Uterus (tissue), 4 donors: ENCODE data around the gene PRKAG2. TPM values are rescaled to one million over a fixed set of nuclear protein-coding genes. Genes with fewer than 3 reads are reported as not detected.

Experiments used
- DNase-seq, 2 donors: peaks; one replicate each; pipeline ENCODE4 v3.0.0-alpha.2; 2019 to 2020
- H3K27ac ChIP-seq, 2 donors: fragments of 200-600 bp; sonication (generic); 1 replicate in 1 of 2; 2 replicates in 1 of 2; pipeline ENCODE4 v1.5.1; 2016 to 2018
- H3K27me3 ChIP-seq, 2 donors: fragments of 200-600 bp; sonication (generic); one replicate each; pipeline ENCODE4 v1.5.1; 2018 to 2019; ENCODE audit warnings: control low read depth in 1 of 2
- H3K36me3 ChIP-seq, 2 donors: fragments of 200-600 bp; sonication (generic); one replicate each; pipeline ENCODE4 v1.5.1; 2019; ENCODE audit warnings: control low read depth in 1 of 2
- H3K4me1 ChIP-seq, 2 donors: fragments of 200-600 bp; sonication (generic); one replicate each; pipeline ENCODE4 v1.5.1; 2018 to 2019; ENCODE audit warnings: control low read depth in 1 of 2
- H3K4me3 ChIP-seq, 2 donors: fragments of 200-600 bp; sonication (generic); 1 replicate in 1 of 2; 2 replicates in 1 of 2; pipeline ENCODE4 v1.5.1; 2018 to 2019; ENCODE audit warnings: mild to moderate bottlenecking in 1 of 2
- H3K9me3 ChIP-seq, 2 donors: fragments of 200-600 bp; sonication (generic); one replicate each; pipeline ENCODE4 v1.5.1; 2019; ENCODE audit warnings: control low read depth in 1 of 2
- POLR2A ChIP-seq, 2 donors: fragments of 450-650 bp; IDR thresholded peaks; one replicate each; pipeline ENCODE4 v1.6.1; 2016; ENCODE audit warnings: antibody characterized with exemption in 2 of 2, mild to moderate bottlenecking in 1 of 2, moderate library complexity in 1 of 2
- intact Hi-C: fragments of 100-400 bp; cut with DNase I; formaldehyde crosslinking; loops from one replicate; pipeline ENCODE4 v1.15.1; 2023; ENCODE audit warnings: low total_unique reads
- total RNA-seq, 4 donors: library from RNA; depleted of rRNA in 3 of 4; stranded (reverse); fragments of >200 nt in 3 of 4; gene quantifications; one replicate each; pipeline versions ENCODE4 v1.1.0 to v1.2.4, GENCODE V29; 2014 to 2023
- TF ChIP-seq, protein P1 (sequence below), 4 experiments: fragments of 200-600 bp in 2 of 4; fragments of 450-650 bp in 2 of 4; sonication (generic) in 2 of 4; IDR thresholded peaks; one replicate each; pipeline ENCODE4 v1.5.1; 2016 to 2019; ENCODE audit warnings: antibody characterized with exemption in 4 of 4, mild to moderate bottlenecking in 2 of 4, moderate library complexity in 1 of 4
- donor health status: DM: yes; HTN: yes; CAD: no.

Gene PRKAG2
- total RNA-seq, 4 donors from 2014 or later: 15.1 to 66.2 (median 33.6) TPM

DNA sequence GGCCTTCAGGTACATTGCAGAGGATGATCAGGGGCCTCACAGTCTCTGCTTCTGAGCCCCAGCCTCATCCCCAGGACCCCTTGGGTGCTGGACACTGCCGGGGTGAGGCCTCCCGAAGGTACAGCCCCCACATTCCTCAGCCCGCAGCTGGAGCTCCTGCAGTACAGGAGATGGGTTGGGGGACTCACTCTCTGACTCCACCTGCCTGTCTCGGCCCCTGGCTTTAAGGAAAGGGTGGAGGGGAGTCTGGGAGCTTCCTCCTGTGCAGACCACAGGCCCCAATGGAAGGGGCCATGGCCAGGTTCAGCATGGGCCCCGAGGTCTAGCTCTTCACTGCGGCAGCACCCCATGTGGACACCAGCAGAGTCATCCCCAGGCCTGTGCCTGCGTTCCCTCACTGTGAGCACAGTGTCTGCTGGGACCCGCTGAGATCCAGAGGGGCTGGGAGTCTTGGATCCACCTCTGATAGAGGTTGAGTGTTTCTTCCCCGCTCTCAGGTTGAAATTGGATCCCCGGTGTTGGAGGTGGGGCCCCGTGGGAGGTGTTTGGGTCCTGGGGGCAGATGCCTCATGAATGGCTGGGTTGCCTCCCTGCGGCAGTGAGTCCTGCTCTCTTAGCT lies 99.9 kb downstream of the PRKAG2 start:
- no peak for DNase-seq
- Histone ChIP-seq H3K36me3 (no peaks in the 10 kb centered on the region), H3K9me3 (no peaks in the 10 kb centered on the region), H3K4me3 (no peak overlapping the region), H3K4me1 (no peaks in the 10 kb centered on the region), H3K27me3 (no peaks in the 10 kb centered on the region), H3K27ac (no peak overlapping the region)
- no peak for TF ChIP-seq POLR2A (IDR thresholded peaks at IDR 0.05)
- TF ChIP-seq, protein P1, sequence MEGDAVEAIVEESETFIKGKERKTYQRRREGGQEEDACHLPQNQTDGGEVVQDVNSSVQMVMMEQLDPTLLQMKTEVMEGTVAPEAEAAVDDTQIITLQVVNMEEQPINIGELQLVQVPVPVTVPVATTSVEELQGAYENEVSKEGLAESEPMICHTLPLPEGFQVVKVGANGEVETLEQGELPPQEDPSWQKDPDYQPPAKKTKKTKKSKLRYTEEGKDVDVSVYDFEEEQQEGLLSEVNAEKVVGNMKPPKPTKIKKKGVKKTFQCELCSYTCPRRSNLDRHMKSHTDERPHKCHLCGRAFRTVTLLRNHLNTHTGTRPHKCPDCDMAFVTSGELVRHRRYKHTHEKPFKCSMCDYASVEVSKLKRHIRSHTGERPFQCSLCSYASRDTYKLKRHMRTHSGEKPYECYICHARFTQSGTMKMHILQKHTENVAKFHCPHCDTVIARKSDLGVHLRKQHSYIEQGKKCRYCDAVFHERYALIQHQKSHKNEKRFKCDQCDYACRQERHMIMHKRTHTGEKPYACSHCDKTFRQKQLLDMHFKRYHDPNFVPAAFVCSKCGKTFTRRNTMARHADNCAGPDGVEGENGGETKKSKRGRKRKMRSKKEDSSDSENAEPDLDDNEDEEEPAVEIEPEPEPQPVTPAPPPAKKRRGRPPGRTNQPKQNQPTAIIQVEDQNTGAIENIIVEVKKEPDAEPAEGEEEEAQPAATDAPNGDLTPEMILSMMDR (IDR thresholded peaks at IDR 0.05): no peak
- intact Hi-C loops: no loop called here

DNA sequence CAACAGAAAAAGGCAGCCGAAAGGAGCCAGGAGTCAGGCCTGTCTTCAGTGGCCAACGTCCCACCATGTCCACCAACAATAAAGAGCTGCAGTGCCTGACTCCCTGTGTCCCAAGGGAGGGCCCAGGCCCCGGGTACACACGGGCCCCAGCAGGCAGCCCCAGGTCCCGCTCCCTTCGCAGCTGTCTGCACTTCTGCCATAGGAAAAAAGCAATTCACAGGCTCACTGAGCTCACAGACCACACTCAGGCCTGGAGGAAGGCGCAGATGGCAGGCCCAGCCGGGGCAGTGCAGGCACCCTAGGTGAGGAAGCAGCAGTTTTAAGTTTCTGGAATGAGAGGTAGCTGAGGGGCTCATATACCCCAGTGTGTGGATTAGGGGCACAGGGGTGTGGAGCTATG lies 100.5 kb downstream of the PRKAG2 start:
- intact Hi-C loops: no loop called here
- no peak for TF ChIP-seq POLR2A (IDR thresholded peaks at IDR 0.05)
- TF ChIP-seq, protein P1 (IDR thresholded peaks at IDR 0.05): no peak
- no peak overlapping the region for H3K4me3 ChIP-seq
- H3K27me3 ChIP-seq: no peaks in the 10 kb centered on the region
- no peak overlapping the region for H3K27ac ChIP-seq
- no peaks in the 10 kb centered on the region for H3K4me1 ChIP-seq
- DNase-seq: no peak
- no peaks in the 10 kb centered on the region for H3K9me3 ChIP-seq
- H3K36me3 ChIP-seq: no peaks in the 10 kb centered on the region

DNA sequence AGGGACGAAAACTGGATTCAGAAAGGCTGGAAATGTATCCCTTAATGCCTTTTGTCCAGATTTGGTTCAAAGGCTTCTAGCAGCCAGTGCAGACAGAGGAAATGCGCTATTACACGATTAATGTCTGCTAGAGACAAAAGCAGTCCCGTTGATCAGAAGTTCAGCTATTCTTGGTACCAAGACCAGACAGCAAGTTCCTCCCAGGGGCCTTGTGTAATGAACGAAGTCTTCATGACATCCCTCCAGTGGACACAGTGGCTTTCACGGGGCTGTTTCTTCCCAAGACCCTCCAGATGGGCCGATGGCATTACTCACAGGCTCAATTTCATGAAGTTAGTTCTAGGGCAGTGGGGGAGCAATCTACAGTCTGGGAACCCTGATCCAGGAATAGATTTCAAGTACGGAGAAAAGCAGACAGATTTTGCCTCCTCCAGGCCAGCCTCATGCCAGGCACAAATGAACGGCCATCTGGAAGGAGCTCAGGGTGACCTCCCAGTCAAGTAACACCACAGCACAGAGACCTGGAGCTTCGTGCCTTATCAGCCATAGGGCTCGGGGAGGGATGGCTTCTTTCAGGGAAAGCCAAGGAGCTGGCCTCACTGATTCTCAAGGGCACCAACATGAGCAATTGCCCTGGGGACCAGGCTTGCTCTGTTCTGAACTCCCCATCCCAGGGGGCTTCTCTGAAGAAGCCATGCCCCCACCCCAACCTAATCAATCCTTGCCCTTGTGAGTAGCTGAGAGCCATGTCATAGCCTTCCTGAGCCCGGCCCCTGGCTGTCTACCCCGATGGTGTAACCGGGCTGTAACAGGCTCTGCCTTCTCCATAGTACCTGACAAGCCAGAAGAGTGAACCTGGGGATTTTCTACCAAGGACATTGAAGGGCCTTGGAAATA lies 101.1 kb downstream of the PRKAG2 start:
- intact Hi-C loops: no loop called here
- Histone ChIP-seq H3K4me1 (no peaks in the 10 kb centered on the region), H3K9me3 (no peaks in the 10 kb centered on the region), H3K36me3 (no peaks in the 10 kb centered on the region), H3K27ac (no peak overlapping the region), H3K27me3 (no peaks in the 10 kb centered on the region), H3K4me3 (no peak overlapping the region)
- DNase-seq: no peak
- TF ChIP-seq, protein P1 (IDR thresholded peaks at IDR 0.05): no peak
- no peak for TF ChIP-seq POLR2A (IDR thresholded peaks at IDR 0.05)

DNA sequence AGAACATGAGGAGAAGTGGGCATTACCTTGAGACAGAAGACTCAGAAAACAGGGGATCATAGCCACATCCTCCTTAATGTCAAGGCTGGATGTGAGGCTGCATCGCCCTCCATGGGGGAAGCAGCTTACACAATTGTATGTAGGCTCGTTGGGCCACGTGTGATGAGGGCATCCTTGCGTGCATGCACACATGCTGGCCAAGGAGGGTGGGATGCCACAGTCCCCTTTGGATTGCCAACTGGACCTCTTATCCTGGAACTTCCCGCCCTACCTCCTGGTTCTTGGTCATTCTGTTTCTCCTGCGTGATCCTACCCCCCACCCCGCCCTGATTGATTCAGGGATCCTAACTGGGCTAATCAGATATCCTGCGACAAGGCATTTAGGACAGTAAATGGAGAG lies 102.0 kb downstream of the PRKAG2 start:
- Histone ChIP-seq H3K36me3 (no peaks in the 10 kb centered on the region), H3K9me3 (no peaks in the 10 kb centered on the region), H3K4me3 (no peak overlapping the region), H3K27me3 (no peaks in the 10 kb centered on the region), H3K4me1 (no peaks in the 10 kb centered on the region), H3K27ac (no peak overlapping the region)
- intact Hi-C loops: no loop called here
- TF ChIP-seq POLR2A (IDR thresholded peaks at IDR 0.05): no peak
- TF ChIP-seq, protein P1 (IDR thresholded peaks at IDR 0.05): no peak
- DNase-seq: no peak

DNA sequence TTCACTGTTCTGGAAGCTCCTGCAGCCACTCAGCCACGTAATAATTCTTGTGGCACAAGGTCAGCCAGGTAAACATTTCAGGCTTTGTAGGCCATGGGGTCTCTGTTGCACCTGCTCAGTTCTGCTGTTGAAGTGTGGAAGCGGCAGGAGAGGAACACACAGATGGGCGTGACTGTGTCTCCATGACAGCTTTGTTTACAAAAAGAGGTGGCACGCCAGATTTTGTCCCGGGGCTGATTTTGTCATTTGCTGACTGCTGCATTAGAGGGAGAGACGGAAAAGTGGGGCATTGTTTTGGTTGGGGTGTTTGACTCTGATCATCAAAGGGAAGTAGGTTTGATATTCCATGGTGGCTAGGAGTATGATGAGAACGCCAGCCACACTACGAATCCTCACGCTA lies 103.1 kb downstream of the PRKAG2 start:
- Histone ChIP-seq H3K36me3 (no peaks in the 10 kb centered on the region), H3K4me3 (no peak overlapping the region), H3K27me3 (no peaks in the 10 kb centered on the region), H3K9me3 (no peaks in the 10 kb centered on the region), H3K4me1 (no peaks in the 10 kb centered on the region), H3K27ac (no peak overlapping the region)
- DNase-seq: no peak
- TF ChIP-seq, protein P1 (IDR thresholded peaks at IDR 0.05): no peak
- no peak for TF ChIP-seq POLR2A (IDR thresholded peaks at IDR 0.05)
- intact Hi-C loops: no loop called here
